ENCODE results near the gene GPR171. TPM values are rescaled to one million over a fixed set of nuclear protein-coding genes. Genes with fewer than 3 reads are reported as not detected.
A peak's percentile ranks its signal among the peaks of the same experiment; 100 is the strongest.

The GPR171 gene
- total RNA-seq, 4 donors from 2014 or later, result 0.59 to 2.7 (median 2.1) TPM

GRCh38 chr3:151195826-151196225, 7.2 kb downstream of the GPR171 start:
- WGBS, 2 donors, result 63 to 68% methylated on average over 1 of the region's 1 CpG
- no peaks in the 10 kb centered on the region for H3K9me3 ChIP-seq
- no peaks in the 10 kb centered on the region for H3K27me3 ChIP-seq
- H3K27ac ChIP-seq, result no peak overlapping the region
- no peak overlapping the region for H3K4me3 ChIP-seq
- intact Hi-C loops (cut with DNase I), result no loop called here
- no peaks in the 10 kb centered on the region for H3K36me3 ChIP-seq
- TF ChIP-seq CTCF (IDR thresholded peaks at IDR 0.05) (no peak), POLR2A (IDR thresholded peaks at IDR 0.05) (no peak)
- H3K4me1 ChIP-seq, result no peaks in the 10 kb centered on the region
- no peak for DNase-seq

GRCh38 chr3:151192545-151192944, 10.5 kb downstream of the GPR171 start:
- H3K9me3 ChIP-seq, result no peaks in the 10 kb centered on the region
- no peaks in the 10 kb centered on the region for H3K27me3 ChIP-seq
- H3K27ac ChIP-seq, result no peak overlapping the region
- 88 to 90% methylated on average over 6 of the region's 6 CpGs for WGBS, 2 donors
- no peak for DNase-seq
- H3K4me3 ChIP-seq, result no peak overlapping the region
- intact Hi-C loops (cut with DNase I), result no loop called here
- no peaks in the 10 kb centered on the region for H3K36me3 ChIP-seq
- no peaks in the 10 kb centered on the region for H3K4me1 ChIP-seq
- TF ChIP-seq CTCF (IDR thresholded peaks at IDR 0.05) (no peak), POLR2A (IDR thresholded peaks at IDR 0.05) (no peak)

GRCh38 chr3:151191095-151191494, 11.9 kb downstream of the GPR171 start:
- no peaks in the 10 kb centered on the region for H3K4me1 ChIP-seq

GRCh38 chr3:151183265-151183671, 19.7 kb downstream of the GPR171 start:
- no peak overlapping the region for H3K27ac ChIP-seq
- no peaks in the 10 kb centered on the region for H3K36me3 ChIP-seq
- no peaks in the 10 kb centered on the region for H3K27me3 ChIP-seq
- DNase-seq, result no peak
- no peak overlapping the region for H3K4me3 ChIP-seq
- H3K4me1 ChIP-seq, result no peaks in the 10 kb centered on the region
- H3K9me3 ChIP-seq, result no peaks in the 10 kb centered on the region
- TF ChIP-seq POLR2A (IDR thresholded peaks at IDR 0.05) (peak in 1 of 4 donors; percentile 35), CTCF (IDR thresholded peaks at IDR 0.05) (no peak)
- 60 to 66% methylated on average over 5 of the region's 5 CpGs for WGBS, 2 donors
- intact Hi-C loops (cut with DNase I), result no loop called here

More at GRCh38 chr3:151191095-151191494, 11.9 kb downstream of the GPR171 start:
- H3K4me3 ChIP-seq, result no peak overlapping the region
- H3K9me3 ChIP-seq, result no peaks in the 10 kb centered on the region
- DNase-seq, result no peak
- TF ChIP-seq CTCF (IDR thresholded peaks at IDR 0.05) (no peak), POLR2A (IDR thresholded peaks at IDR 0.05) (no peak)
- intact Hi-C loops (cut with DNase I), result no loop called here
- WGBS, 2 donors, result 71 to 79% methylated on average over 1 of the region's 1 CpG
- no peaks in the 10 kb centered on the region for H3K36me3 ChIP-seq
- H3K27me3 ChIP-seq, result no peaks in the 10 kb centered on the region
- no peak overlapping the region for H3K27ac ChIP-seq

GRCh38 chr3:151182349-151183079, 20.5 kb downstream of the GPR171 start:
- TF ChIP-seq CTCF (IDR thresholded peaks at IDR 0.05), result no peak
- TF ChIP-seq POLR2A (IDR thresholded peaks at IDR 0.05), result no peak
- Histone ChIP-seq H3K27me3 (no peaks in the 10 kb centered on the region), H3K4me1 (no peaks in the 10 kb centered on the region), H3K9me3 (no peaks in the 10 kb centered on the region), H3K4me3 (no peak overlapping the region), H3K27ac (no peak overlapping the region), H3K36me3 (no peaks in the 10 kb centered on the region)
- WGBS, 2 donors, result 68 to 69% methylated on average over 5 of the region's 5 CpGs
- intact Hi-C loops (cut with DNase I), result no loop called here
- no peak for DNase-seq

Measured in esophagus squamous epithelium (tissue), 5 donors.